GM12873 (cell line): Measurements from ENCODE around the gene TRIM59.

Experiments used
- TF ChIP-seq, protein P1 (sequence below): IDR thresholded peaks from 2 replicates; pipeline ENCODE4 v1.5.1; 2012; ENCODE audit warnings: low read depth, mild to moderate bottlenecking, moderate library complexity, low read length, control low read depth; ENCODE audit not compliant: insufficient read depth; ENCODE audit errors: missing control alignments

The TRIM59 gene

DNA sequence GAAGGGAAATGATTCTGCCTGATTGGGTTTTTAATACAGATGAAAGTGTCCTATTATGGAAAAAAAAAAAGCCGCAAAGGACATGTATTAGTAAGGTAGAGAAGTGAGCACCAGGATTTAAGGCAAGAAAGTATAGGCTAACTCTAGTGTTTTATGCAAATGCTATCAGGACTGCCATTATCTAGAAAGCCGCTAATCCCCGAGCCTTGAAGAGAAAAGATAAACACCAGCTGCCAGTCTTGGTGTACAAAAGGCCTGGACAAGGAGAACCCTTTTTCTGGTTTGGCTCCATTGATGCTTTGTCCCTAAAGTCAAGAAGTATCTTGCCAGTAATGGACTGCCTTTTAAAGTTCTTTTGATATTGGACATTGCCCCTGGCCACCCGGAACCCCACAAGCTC is 8.6 kb upstream of the TRIM59 start:
- TF ChIP-seq, protein P1, sequence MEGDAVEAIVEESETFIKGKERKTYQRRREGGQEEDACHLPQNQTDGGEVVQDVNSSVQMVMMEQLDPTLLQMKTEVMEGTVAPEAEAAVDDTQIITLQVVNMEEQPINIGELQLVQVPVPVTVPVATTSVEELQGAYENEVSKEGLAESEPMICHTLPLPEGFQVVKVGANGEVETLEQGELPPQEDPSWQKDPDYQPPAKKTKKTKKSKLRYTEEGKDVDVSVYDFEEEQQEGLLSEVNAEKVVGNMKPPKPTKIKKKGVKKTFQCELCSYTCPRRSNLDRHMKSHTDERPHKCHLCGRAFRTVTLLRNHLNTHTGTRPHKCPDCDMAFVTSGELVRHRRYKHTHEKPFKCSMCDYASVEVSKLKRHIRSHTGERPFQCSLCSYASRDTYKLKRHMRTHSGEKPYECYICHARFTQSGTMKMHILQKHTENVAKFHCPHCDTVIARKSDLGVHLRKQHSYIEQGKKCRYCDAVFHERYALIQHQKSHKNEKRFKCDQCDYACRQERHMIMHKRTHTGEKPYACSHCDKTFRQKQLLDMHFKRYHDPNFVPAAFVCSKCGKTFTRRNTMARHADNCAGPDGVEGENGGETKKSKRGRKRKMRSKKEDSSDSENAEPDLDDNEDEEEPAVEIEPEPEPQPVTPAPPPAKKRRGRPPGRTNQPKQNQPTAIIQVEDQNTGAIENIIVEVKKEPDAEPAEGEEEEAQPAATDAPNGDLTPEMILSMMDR, result no peak

DNA sequence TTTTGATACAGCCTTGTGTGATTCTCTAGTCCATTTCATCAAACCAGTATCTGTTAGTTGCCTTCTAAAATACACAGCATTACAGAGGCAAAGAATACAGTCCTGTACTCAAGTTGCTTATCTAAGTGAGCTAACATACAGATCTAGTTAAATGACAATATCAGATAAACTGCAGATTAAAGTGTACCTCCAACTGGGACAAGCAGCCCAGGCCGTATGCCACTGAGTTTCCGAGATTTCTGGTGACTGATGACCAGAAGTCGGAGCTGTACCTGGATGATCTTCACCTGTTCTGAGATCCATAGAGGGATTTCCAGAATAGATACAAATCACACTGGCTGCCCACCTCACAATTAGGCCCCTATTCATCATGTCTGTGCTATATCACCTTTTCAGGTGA is 6.3 kb upstream of the TRIM59 start:
- TF ChIP-seq, protein P1, result no peak

DNA sequence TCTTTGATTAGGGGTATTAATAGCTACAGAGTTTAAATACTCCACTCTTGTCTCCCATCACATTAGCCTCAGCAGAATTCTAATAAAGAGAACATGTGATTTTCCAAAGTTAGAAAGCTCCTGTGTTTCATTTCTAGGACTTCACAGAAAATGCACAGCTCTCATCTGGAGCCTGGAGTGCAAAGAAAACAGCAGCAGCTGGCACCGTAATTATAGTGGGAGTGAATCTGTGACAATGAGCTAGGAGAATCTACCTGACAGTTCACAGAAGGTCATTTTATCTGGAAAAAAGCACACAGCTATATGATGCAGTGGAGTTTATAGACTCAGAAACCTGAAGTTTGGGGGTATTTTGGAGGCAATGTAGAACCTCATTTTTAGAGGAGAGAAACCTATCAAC is 5.4 kb upstream of the TRIM59 start:
- TF ChIP-seq, protein P1, result no peak

DNA sequence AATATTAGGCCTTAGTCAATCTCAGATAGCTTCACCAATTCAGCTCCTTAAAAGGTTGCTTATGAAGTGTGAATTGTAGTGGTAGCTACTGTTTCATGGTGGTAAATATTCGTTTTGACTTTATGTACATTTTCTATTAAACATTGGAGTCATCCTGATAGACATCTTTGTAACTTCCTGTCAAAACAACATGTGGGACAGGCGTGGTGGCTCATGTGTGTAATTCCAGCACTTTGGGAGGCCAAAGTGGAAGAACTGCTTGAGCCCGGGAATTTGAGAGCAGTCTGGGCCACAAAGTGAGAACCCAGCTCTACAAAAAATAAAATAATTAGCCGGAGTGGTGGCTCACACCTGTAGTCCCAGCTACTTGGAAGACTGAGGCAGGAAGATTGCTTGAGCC is 2.0 kb upstream of the TRIM59 start:
- TF ChIP-seq, protein P1, result no peak

DNA sequence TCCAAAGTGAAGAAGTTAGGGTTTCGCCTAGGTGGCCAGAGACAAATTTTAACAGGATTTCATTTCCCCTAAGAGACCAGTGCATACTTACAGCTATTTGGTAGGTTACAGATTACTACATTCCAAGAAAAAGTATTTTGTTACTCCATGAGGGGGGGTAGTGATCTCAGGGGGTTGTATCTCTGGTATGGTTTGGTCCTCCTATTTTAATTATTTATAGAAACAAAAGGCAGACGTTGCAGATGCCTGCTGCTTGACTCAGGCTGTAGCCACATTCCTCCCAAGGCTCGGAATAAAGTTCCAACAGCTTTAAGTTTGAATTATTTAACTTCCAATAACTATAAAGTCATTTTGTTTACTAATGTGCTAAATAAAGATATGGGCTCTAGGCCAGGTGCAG is 1.3 kb upstream of the TRIM59 start:
- TF ChIP-seq, protein P1, result no peak

DNA sequence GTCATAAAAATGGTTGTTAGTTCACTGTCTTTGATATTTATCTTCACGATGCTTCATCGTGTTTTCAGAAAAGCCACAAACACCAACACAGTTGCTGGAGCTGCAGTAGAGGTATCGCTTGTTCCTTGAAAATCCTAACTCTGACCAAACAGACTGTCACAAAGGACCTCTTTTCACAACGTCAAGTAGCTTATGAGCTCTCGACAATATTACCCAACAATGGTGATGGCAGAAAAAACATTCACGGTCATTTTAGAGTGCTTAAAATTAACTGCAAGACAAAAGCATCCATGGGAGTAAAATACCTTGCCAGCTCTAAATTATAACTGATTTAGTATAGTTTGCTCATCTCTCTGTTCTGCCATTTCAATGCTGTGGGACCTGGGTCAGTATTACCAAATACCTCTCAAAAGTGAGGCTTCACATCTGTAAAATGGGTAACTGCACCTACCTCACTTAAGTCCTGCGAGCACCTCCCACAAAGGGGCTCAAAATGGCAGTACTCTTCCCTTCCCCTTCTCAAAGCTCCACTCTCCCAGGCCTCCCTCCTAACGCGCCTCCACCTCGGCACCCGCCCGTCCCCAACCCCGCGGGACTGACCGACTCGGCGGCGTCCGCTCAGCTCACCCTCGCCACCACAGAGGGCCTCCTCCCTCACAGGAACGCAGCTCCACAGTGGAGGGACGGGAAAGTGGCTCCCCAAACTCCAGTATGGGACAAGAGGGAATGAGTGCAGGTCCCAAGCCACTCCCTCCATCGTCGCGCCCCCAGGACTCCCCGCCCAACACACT is 546 bp downstream of the TRIM59 start:
- TF ChIP-seq, protein P1, result no peak

DNA sequence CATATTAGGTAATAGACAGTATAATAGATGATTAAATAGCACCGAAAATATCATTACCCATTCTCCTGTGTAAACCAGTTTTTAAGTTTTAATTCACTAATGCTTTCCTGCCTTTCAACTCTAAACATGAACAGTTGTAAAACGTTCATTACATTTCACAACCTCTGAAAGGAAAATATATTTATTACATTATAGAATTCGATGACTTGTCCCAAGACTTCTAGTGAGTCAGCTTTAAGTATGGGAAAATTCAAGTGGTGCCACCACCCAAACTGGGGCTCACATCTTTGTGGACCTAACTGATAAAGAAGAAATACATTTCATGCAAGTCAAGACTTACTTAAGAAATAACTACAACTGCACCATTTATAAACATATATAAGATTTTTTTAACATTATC is 2.0 kb downstream of the TRIM59 start:
- TF ChIP-seq, protein P1, result no peak
